IMR-90 (cell line): Measurements from ENCODE around the gene CCT5. TPM values are rescaled to one million over a fixed set of nuclear protein-coding genes. Genes with fewer than 3 reads are reported as not detected.

Experiments used
- BHLHE40 ChIP-seq: fragments of 150-350 bp; IDR thresholded peaks from 2 replicates; pipeline ENCODE4 v1.6.1; 2016; ENCODE audit warnings: mild to moderate bottlenecking, low read depth, low read length
- CEBPB ChIP-seq: IDR thresholded peaks from 2 replicates; pipeline ENCODE4 v1.6.1; 2012; ENCODE audit warnings: low read depth, low read length, improper control_type of control experiment
- CHD1 ChIP-seq: IDR thresholded peaks from 2 replicates; pipeline ENCODE4 v1.6.1; 2012; ENCODE audit warnings: low read depth, low read length, improper control_type of control experiment
- FOS ChIP-seq: fragments of 150-350 bp; IDR thresholded peaks from 2 replicates; pipeline ENCODE4 v1.6.1; 2016; ENCODE audit warnings: low read depth, low read length
- MAZ ChIP-seq: IDR thresholded peaks from 2 replicates; pipeline ENCODE4 v1.6.1; 2012; ENCODE audit warnings: low read depth, mild to moderate bottlenecking, low read length, improper control_type of control experiment, moderate library complexity, borderline replicate concordance
- MXI1 ChIP-seq: IDR thresholded peaks from 2 replicates; pipeline ENCODE4 v1.6.1; 2012; ENCODE audit warnings: low read depth, mild to moderate bottlenecking, low read length, moderate library complexity, borderline replicate concordance
- NFE2L2 ChIP-seq: fragments of 150-350 bp; IDR thresholded peaks from 2 replicates; pipeline ENCODE4 v1.6.1; 2016; ENCODE audit warnings: low read depth, mild to moderate bottlenecking, low read length
- POLR2A ChIP-seq: IDR thresholded peaks from 2 replicates; pipeline ENCODE4 v1.6.1; 2012; ENCODE audit warnings: mild to moderate bottlenecking, low read depth, low read length
- RFX5 ChIP-seq: IDR thresholded peaks from 2 replicates; pipeline ENCODE4 v1.8.0; 2012; ENCODE audit warnings: low read depth, mild to moderate bottlenecking, low read length, moderate library complexity
- polyA plus RNA-seq, 3 experiments: library from polyadenylated mRNA; depleted of rRNA; stranded (reverse); fragments of >200 nt; gene quantifications; 2 replicates each; pipeline ENCODE4 v1.2.3, GENCODE V29; 2012; ENCODE audit warnings: low replicate concordance in 1 of 3
- total RNA-seq: library from RNA; depleted of rRNA; stranded (reverse); fragments of >200 nt; gene quantifications from 2 replicates; pipeline ENCODE4 v1.2.3, GENCODE V29; 2012

Gene CCT5
- total and polyA plus RNA-seq, 2 of the 4 experiments (the other 2 are of a cell fraction), result 358 to 481 TPM

DNA sequence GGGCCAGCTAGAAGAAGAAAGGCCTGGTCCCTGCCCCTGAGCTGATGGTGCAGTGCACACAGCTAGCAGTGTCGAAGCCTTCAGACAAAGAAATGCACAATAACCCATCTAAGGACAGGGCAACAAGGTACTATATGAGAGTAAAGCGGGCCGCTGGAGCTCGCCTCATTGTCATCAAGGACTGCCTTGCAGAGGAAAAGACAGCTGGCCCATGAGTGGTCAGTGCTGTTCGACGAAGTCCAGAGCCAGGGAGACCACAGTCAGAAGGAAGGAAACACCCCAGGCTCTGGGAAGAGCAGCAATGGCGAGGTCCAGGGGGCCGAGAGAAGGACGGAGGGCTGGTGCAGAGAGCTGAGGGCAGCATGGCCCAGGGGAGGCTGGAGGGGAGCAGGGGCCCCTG, 17.7 kb upstream of the CCT5 start (continued):
- TF ChIP-seq BHLHE40, result no peak
- TF ChIP-seq POLR2A, result no peak
- no peak for TF ChIP-seq FOS
- no peak for TF ChIP-seq RFX5
- no peak for TF ChIP-seq CEBPB
- no peak for TF ChIP-seq MAZ
- TF ChIP-seq NFE2L2, result no peak
- TF ChIP-seq CHD1, result no peak
- no peak for TF ChIP-seq MXI1
